Coronary artery (tissue), 2 donors: ENCODE results near the gene MVK.

Experiments
- DNase-seq: peaks from one replicate; pipeline ENCODE4 v3.0.0-alpha.2; 2017; ENCODE audit warnings: low spot score
- H3K27ac ChIP-seq, 2 donors: fragments of 200-600 bp; sonication (generic); one replicate each; pipeline ENCODE4 v1.5.1; 2016 to 2019
- H3K4me3 ChIP-seq: fragments of 200-600 bp; sonication (generic); 2 replicates; pipeline ENCODE4 v1.5.1; 2016; ENCODE audit warnings: mild to moderate bottlenecking, moderate library complexity
- TF ChIP-seq, protein P1 (sequence below): fragments of 200-600 bp; sonication (generic); IDR thresholded peaks from one replicate; pipeline ENCODE4 v1.5.1; 2019; ENCODE audit warnings: antibody characterized with exemption

MVK gene

DNA sequence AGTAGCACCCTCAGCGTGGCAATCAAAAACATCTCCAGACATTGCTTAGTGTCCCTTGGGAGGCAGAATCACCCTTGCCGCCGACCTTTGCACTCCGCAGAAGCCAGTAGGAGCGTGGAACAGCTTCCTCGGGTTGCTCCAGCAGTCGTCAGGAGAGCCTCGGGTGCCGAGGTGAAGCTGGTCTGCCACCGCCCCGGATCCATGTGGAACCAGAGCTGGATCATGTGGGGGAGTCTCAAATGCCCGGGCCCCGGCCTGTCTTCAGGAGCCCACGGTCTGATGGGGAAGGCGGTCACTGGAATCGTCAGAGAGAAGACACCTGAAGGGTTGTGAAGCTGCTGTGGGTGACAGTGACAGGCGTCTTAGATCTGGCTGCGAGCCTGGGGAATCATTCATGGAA, 14.3 kb downstream of the MVK start:
- H3K4me3 ChIP-seq = no peak overlapping the region
- no peak for DNase-seq
- TF ChIP-seq, protein P1, sequence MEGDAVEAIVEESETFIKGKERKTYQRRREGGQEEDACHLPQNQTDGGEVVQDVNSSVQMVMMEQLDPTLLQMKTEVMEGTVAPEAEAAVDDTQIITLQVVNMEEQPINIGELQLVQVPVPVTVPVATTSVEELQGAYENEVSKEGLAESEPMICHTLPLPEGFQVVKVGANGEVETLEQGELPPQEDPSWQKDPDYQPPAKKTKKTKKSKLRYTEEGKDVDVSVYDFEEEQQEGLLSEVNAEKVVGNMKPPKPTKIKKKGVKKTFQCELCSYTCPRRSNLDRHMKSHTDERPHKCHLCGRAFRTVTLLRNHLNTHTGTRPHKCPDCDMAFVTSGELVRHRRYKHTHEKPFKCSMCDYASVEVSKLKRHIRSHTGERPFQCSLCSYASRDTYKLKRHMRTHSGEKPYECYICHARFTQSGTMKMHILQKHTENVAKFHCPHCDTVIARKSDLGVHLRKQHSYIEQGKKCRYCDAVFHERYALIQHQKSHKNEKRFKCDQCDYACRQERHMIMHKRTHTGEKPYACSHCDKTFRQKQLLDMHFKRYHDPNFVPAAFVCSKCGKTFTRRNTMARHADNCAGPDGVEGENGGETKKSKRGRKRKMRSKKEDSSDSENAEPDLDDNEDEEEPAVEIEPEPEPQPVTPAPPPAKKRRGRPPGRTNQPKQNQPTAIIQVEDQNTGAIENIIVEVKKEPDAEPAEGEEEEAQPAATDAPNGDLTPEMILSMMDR = no peak
- H3K27ac ChIP-seq = no peak overlapping the region

DNA sequence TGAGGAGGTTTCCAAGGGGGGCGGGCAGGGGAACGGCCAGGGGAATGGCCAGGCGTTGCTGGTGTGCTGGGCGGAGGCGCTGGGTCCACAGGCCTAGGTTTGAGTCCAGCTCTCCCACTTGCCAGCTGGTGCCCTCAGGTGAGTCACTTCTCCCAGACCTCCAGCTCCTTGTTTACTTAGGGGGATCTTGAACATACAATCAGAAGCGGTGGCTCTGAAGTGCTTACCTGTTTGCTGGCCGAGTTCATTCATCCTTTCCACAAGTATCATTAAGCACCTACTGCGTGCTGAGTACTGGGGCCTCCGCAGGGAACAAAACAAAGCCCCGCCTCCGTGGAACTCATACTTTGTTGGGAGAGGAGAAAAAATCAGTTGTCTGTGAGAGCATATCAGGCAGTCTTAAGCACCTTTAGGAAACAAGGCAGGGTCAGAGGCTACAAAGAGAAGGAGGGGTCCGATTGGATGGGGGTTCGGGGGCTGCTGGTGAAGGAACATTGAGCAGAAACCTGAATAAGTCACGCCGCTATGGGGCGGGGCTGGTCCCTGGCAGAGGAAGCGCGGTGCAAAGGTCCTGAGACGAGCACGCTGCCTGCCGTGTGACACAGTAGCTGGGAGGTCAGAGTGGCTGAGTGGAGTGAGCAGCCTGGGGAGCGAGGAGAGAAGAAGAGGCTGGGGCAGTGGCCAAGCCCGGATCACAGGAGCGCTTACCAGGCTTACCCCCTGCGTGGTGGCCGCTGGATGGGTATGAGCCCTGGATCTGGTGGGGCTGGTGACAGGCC, 15.1 kb downstream of the MVK start:
- no peak for DNase-seq
- Histone ChIP-seq H3K27ac (no peak overlapping the region), H3K4me3 (no peak overlapping the region)
- TF ChIP-seq, protein P1 = no peak

GRCh38 chr12:109589240-109589590, 15.6 kb downstream of the MVK start:
- Histone ChIP-seq H3K27ac (no peak overlapping the region), H3K4me3 (no peak overlapping the region)
- TF ChIP-seq, protein P1 = no peak
- DNase-seq = no peak

- no peak for DNase-seq
- TF ChIP-seq, protein P1 = no peak
- H3K27ac ChIP-seq = no peak overlapping the region
- no peak overlapping the region for H3K4me3 ChIP-seq
Observed at GRCh38 chr12:109589691-109590245, 16.2 kb downstream of the MVK start.

DNA sequence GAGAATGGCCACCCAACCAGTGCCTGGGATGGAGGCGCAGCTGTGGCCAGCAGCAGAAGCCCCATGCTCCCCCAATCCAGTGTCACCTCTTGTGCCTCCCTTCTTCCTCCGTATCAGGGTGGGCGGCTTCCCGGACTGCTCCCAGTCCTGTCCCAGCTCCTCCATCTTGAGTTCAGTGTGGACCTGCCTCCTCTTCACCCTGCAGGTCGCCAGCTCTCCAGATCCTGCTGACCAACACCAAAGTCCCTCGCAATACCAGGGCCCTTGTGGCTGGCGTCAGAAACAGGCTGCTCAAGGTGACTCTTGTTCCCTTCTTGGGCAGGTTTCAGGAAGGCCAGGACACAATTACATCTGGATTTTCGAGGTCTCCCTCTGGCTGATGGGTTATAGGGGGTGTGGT, 17.0 kb downstream of the MVK start:
- Histone ChIP-seq H3K4me3 (no peak overlapping the region), H3K27ac (no peak overlapping the region)
- TF ChIP-seq, protein P1 = no peak
- no peak for DNase-seq

- no peak for DNase-seq
- Histone ChIP-seq H3K4me3 (no peak overlapping the region), H3K27ac (no peak overlapping the region)
- TF ChIP-seq, protein P1 = no peak
Observed at GRCh38 chr12:109591041-109591440, 17.4 kb downstream of the MVK start.
